ENCODE results near the gene ANKS4B. TPM values are rescaled to one million over a fixed set of nuclear protein-coding genes. Genes with fewer than 3 reads are reported as not detected.

The ANKS4B gene
- polyA plus RNA-seq, 1 donor from 2014 or later, result not detected

DNA sequence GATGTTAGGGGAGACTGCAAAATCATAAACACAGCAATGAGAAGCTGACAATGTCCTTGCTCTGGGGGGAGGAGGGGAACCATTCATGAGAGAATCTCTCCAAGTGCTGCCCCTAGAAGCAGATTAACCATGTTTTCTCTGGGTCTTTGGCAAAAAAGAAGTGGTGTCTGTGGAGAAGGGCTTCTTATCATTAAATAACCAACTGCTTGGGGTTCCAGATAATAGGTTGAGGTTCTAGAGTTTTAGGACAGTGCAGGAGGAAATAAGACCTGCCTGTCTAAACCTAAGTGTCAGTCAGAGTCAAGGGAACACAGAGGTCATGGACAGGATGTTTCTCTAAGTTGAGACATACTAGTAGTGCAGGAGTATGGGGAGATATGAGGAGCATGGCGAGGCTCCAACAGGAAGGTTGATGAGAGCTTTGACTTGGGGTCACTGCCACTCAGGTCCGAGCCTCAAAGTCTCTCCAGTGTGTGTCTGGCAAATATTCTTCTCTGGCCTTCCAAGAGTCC is 5.1 kb upstream of the ANKS4B start:
- H2AFZ ChIP-seq (ENCODE audit: low read depth, low read length), result no peak overlapping the region
- no peaks in the 10 kb centered on the region for H3F3A ChIP-seq (ENCODE audit: insufficient read depth, low read length, poor library complexity, severe bottlenecking)
- H4K20me1 ChIP-seq (ENCODE audit: insufficient read depth), result no peaks in the 10 kb centered on the region
- H3K27me3 ChIP-seq (ENCODE audit: insufficient read depth, low read depth, low read length), result no peaks in the 10 kb centered on the region
- H3K9ac ChIP-seq (ENCODE audit: low read length), result no peak overlapping the region
- no peaks in the 10 kb centered on the region for H3K9me2 ChIP-seq (ENCODE audit: insufficient read depth, low read length)
- TF ChIP-seq MXI1 (conservative IDR thresholded peaks at IDR 0.05; ENCODE audit: poor library complexity, severe bottlenecking), result no peak
- TF ChIP-seq SMC3 (conservative IDR thresholded peaks at IDR 0.05; ENCODE audit: poor library complexity), result no peak
- TF ChIP-seq TAF1 (IDR thresholded peaks at IDR 0.05; ENCODE audit: low read depth), result no peak
- no peak for TF ChIP-seq POLR2AphosphoS5 (IDR thresholded peaks at IDR 0.05)
- TF ChIP-seq EZH2 (IDR thresholded peaks at IDR 0.05; ENCODE audit: borderline replicate concordance, insufficient read depth, low read length, poor library complexity, severe bottlenecking), result no peak
- TF ChIP-seq EP300 (conservative IDR thresholded peaks at IDR 0.05; ENCODE audit: poor library complexity, severe bottlenecking), result no peak
- H3K4me3 ChIP-seq (ENCODE audit: low read length), result no peak overlapping the region
- H3K27ac ChIP-seq (ENCODE audit: low read length), result no peak overlapping the region
- no peaks in the 10 kb centered on the region for H3K79me2 ChIP-seq (replicated peaks; ENCODE audit: insufficient read depth, low read length)
- H3K4me2 ChIP-seq (ENCODE audit: low read length), result no peak overlapping the region
- no peaks in the 10 kb centered on the region for H3K9me3 ChIP-seq (ENCODE audit: low read length)
- H3K36me3 ChIP-seq (ENCODE audit: insufficient read depth, low read length), result no peaks in the 10 kb centered on the region

DNA sequence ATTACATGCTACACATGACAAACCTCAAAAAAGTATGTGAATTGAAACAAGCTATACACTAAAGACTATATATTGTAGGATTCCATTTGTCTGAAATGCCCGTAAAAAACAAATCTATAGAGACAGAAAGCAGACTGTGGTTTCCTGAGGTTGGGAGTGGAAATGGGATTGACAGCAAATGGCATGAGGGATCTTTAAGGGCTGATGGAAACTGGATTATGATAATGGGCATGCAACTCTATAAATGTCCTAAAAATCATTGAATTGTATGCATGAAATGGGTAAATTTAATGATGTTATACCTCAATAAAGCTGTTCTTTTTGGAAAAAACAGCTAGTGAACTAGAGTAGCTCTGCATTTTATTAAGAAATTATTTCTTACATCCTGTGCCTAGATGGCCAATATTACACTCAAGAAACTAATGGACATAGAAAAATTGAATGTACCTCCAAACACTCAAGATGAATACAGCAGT is 416 bp upstream of the ANKS4B start:
- no peaks in the 10 kb centered on the region for H3K9me3 ChIP-seq (ENCODE audit: low read length)
- H3K9me2 ChIP-seq (ENCODE audit: insufficient read depth, low read length), result no peaks in the 10 kb centered on the region
- H3K27ac ChIP-seq (ENCODE audit: low read length), result no peak overlapping the region
- no peak overlapping the region for H3K9ac ChIP-seq (ENCODE audit: low read length)
- H3F3A ChIP-seq (ENCODE audit: insufficient read depth, low read length, poor library complexity, severe bottlenecking), result no peaks in the 10 kb centered on the region
- no peak overlapping the region for H3K4me3 ChIP-seq (ENCODE audit: low read length)
- H3K79me2 ChIP-seq (replicated peaks; ENCODE audit: insufficient read depth, low read length), result no peaks in the 10 kb centered on the region
- no peaks in the 10 kb centered on the region for H4K20me1 ChIP-seq (ENCODE audit: insufficient read depth)
- H2AFZ ChIP-seq (ENCODE audit: low read depth, low read length), result no peak overlapping the region
- H3K27me3 ChIP-seq (ENCODE audit: insufficient read depth, low read depth, low read length), result no peaks in the 10 kb centered on the region
- no peaks in the 10 kb centered on the region for H3K36me3 ChIP-seq (ENCODE audit: insufficient read depth, low read length)
- H3K4me2 ChIP-seq (ENCODE audit: low read length), result no peak overlapping the region
- TF ChIP-seq, protein P1, sequence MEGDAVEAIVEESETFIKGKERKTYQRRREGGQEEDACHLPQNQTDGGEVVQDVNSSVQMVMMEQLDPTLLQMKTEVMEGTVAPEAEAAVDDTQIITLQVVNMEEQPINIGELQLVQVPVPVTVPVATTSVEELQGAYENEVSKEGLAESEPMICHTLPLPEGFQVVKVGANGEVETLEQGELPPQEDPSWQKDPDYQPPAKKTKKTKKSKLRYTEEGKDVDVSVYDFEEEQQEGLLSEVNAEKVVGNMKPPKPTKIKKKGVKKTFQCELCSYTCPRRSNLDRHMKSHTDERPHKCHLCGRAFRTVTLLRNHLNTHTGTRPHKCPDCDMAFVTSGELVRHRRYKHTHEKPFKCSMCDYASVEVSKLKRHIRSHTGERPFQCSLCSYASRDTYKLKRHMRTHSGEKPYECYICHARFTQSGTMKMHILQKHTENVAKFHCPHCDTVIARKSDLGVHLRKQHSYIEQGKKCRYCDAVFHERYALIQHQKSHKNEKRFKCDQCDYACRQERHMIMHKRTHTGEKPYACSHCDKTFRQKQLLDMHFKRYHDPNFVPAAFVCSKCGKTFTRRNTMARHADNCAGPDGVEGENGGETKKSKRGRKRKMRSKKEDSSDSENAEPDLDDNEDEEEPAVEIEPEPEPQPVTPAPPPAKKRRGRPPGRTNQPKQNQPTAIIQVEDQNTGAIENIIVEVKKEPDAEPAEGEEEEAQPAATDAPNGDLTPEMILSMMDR (IDR thresholded peaks at IDR 0.05; ENCODE audit: poor library complexity, severe bottlenecking), result no peak
- no peak for TF ChIP-seq SMC3 (conservative IDR thresholded peaks at IDR 0.05; ENCODE audit: poor library complexity)
- TF ChIP-seq EP300 (conservative IDR thresholded peaks at IDR 0.05; ENCODE audit: poor library complexity, severe bottlenecking), result no peak
- TF ChIP-seq, protein P2, sequence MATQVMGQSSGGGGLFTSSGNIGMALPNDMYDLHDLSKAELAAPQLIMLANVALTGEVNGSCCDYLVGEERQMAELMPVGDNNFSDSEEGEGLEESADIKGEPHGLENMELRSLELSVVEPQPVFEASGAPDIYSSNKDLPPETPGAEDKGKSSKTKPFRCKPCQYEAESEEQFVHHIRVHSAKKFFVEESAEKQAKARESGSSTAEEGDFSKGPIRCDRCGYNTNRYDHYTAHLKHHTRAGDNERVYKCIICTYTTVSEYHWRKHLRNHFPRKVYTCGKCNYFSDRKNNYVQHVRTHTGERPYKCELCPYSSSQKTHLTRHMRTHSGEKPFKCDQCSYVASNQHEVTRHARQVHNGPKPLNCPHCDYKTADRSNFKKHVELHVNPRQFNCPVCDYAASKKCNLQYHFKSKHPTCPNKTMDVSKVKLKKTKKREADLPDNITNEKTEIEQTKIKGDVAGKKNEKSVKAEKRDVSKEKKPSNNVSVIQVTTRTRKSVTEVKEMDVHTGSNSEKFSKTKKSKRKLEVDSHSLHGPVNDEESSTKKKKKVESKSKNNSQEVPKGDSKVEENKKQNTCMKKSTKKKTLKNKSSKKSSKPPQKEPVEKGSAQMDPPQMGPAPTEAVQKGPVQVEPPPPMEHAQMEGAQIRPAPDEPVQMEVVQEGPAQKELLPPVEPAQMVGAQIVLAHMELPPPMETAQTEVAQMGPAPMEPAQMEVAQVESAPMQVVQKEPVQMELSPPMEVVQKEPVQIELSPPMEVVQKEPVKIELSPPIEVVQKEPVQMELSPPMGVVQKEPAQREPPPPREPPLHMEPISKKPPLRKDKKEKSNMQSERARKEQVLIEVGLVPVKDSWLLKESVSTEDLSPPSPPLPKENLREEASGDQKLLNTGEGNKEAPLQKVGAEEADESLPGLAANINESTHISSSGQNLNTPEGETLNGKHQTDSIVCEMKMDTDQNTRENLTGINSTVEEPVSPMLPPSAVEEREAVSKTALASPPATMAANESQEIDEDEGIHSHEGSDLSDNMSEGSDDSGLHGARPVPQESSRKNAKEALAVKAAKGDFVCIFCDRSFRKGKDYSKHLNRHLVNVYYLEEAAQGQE (IDR thresholded peaks at IDR 0.05; ENCODE audit: borderline replicate concordance), result no peak
- no peak for TF ChIP-seq MXI1 (conservative IDR thresholded peaks at IDR 0.05; ENCODE audit: poor library complexity, severe bottlenecking)
- TF ChIP-seq RAD21 (conservative IDR thresholded peaks at IDR 0.05), result no peak
- no peak for TF ChIP-seq TAF1 (IDR thresholded peaks at IDR 0.05; ENCODE audit: low read depth)
